ENCODE measurements around the gene LGALS14.
"Not testable (repeated sequence)": the region's sequence is repeated elsewhere in the genome, so short reads cannot be mapped to it uniquely, and the experiment has no call there.

Gene LGALS14

GRCh38 chr19:39659791-39660190, 44.5 kb upstream of the LGALS14 start (continued):
- TF ChIP-seq CSDC2 (CRISPR knock-in tag; IDR thresholded peaks at IDR 0.05) (no peak), ZNF70 (CRISPR knock-in tag; IDR thresholded peaks at IDR 0.05) (no peak)

- no peak for TF ChIP-seq ESRRG (CRISPR knock-in tag; IDR thresholded peaks at IDR 0.05)
- no peak for TF ChIP-seq POU6F1 (CRISPR knock-in tag; IDR thresholded peaks at IDR 0.05; ENCODE audit: borderline replicate concordance, low read depth)
- no peak for TF ChIP-seq ZFP3 (CRISPR knock-in tag; IDR thresholded peaks at IDR 0.05)
- no peak for TF ChIP-seq ZFP30 (CRISPR knock-in tag; IDR thresholded peaks at IDR 0.05)
- TF ChIP-seq PPARA (CRISPR knock-in tag; IDR thresholded peaks at IDR 0.05; ENCODE audit: borderline replicate concordance) = no peak
- TF ChIP-seq SNAI2 (CRISPR knock-in tag; IDR thresholded peaks at IDR 0.05) = no peak
- TF ChIP-seq ZNF70 (CRISPR knock-in tag; IDR thresholded peaks at IDR 0.05) = no peak
- TF ChIP-seq CREB5 (CRISPR knock-in tag; IDR thresholded peaks at IDR 0.05; ENCODE audit: low read depth) = no peak
- TF ChIP-seq GLIS3 (CRISPR knock-in tag; IDR thresholded peaks at IDR 0.05) = no peak
- no peak for ATAC-seq
Measured at GRCh38 chr19:39660661-39661060, 43.6 kb upstream of the LGALS14 start.

- no peak for TF ChIP-seq POU6F1 (CRISPR knock-in tag; IDR thresholded peaks at IDR 0.05; ENCODE audit: borderline replicate concordance, low read depth)
- TF ChIP-seq SNAI2 (CRISPR knock-in tag; IDR thresholded peaks at IDR 0.05) = no peak
- no peak for TF ChIP-seq BACH2 (CRISPR knock-in tag; IDR thresholded peaks at IDR 0.05; ENCODE audit: borderline replicate concordance)
- TF ChIP-seq GLIS3 (CRISPR knock-in tag; IDR thresholded peaks at IDR 0.05) = no peak
- no peak for TF ChIP-seq TOX (CRISPR knock-in tag; IDR thresholded peaks at IDR 0.05; ENCODE audit: borderline replicate concordance)
- no peak for TF ChIP-seq OSR1 (CRISPR knock-in tag; IDR thresholded peaks at IDR 0.05)
- no peak for TF ChIP-seq CREB5 (CRISPR knock-in tag; IDR thresholded peaks at IDR 0.05; ENCODE audit: low read depth)
- no peak for TF ChIP-seq ZNF565 (CRISPR knock-in tag; conservative IDR thresholded peaks at IDR 0.05; ENCODE audit: low read depth)
- no peak for TF ChIP-seq CSRNP3 (CRISPR knock-in tag; IDR thresholded peaks at IDR 0.05)
- no peak for TF ChIP-seq PATZ1 (CRISPR knock-in tag; IDR thresholded peaks at IDR 0.05; ENCODE audit: borderline replicate concordance)
- no peak for TF ChIP-seq ZFP30 (CRISPR knock-in tag; IDR thresholded peaks at IDR 0.05)
- TF ChIP-seq ISL1 (CRISPR knock-in tag; IDR thresholded peaks at IDR 0.05) = no peak
Measured at GRCh38 chr19:39661565-39661964, 42.7 kb upstream of the LGALS14 start.

GRCh38 chr19:39669860-39670259, 34.4 kb upstream of the LGALS14 start:
- not testable (repeated sequence) for ATAC-seq

More at GRCh38 chr19:39661565-39661964, 42.7 kb upstream of the LGALS14 start:
- no peak for ATAC-seq

GRCh38 chr19:39670998-39671397, 33.3 kb upstream of the LGALS14 start:
- TF ChIP-seq ZFP3 (CRISPR knock-in tag; IDR thresholded peaks at IDR 0.05) = no peak
- TF ChIP-seq OSR1 (CRISPR knock-in tag; IDR thresholded peaks at IDR 0.05) = no peak
- ATAC-seq = no peak
